ENCODE data around the gene GRM7.

Gene GRM7

GRCh38 chr3:7432610-7433009 lies 571.7 kb downstream of the GRM7 start:
- TF ChIP-seq, protein P1, sequence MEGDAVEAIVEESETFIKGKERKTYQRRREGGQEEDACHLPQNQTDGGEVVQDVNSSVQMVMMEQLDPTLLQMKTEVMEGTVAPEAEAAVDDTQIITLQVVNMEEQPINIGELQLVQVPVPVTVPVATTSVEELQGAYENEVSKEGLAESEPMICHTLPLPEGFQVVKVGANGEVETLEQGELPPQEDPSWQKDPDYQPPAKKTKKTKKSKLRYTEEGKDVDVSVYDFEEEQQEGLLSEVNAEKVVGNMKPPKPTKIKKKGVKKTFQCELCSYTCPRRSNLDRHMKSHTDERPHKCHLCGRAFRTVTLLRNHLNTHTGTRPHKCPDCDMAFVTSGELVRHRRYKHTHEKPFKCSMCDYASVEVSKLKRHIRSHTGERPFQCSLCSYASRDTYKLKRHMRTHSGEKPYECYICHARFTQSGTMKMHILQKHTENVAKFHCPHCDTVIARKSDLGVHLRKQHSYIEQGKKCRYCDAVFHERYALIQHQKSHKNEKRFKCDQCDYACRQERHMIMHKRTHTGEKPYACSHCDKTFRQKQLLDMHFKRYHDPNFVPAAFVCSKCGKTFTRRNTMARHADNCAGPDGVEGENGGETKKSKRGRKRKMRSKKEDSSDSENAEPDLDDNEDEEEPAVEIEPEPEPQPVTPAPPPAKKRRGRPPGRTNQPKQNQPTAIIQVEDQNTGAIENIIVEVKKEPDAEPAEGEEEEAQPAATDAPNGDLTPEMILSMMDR (IDR thresholded peaks at IDR 0.05; ENCODE audit: borderline replicate concordance, control extremely low read depth, extremely low read depth, insufficient read depth, missing control alignments) = no peak
- in situ Hi-C loops (cut with MboI; ENCODE audit: low sequenced_read_pairs, unreplicated experiment) = no loop called here
- DNase-seq (ENCODE audit: low spot score) = no peak

DNA sequence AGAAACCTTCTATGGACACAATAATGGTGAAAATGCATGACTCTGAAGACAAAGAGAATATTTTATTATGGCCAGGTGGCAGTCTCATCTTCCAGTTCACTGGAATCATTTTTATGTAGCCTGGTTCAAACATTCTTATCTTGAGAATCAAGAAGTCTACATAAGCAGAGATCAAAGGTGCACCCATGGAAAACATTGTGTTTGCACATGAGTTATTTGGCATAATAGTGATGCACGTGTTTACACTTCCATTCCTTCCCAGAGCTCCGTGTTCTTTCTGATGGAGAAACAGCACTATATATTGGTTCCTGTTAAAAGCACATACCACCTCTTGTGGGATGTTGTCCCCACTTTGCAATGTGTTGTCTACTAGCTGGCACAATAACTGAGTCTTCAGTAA lies 572.2 kb downstream of the GRM7 start:
- DNase-seq (ENCODE audit: low spot score) = no peak
- TF ChIP-seq, protein P1 (IDR thresholded peaks at IDR 0.05; ENCODE audit: borderline replicate concordance, control extremely low read depth, extremely low read depth, insufficient read depth, missing control alignments) = no peak
- in situ Hi-C loops (cut with MboI; ENCODE audit: low sequenced_read_pairs, unreplicated experiment) = no loop called here

DNA sequence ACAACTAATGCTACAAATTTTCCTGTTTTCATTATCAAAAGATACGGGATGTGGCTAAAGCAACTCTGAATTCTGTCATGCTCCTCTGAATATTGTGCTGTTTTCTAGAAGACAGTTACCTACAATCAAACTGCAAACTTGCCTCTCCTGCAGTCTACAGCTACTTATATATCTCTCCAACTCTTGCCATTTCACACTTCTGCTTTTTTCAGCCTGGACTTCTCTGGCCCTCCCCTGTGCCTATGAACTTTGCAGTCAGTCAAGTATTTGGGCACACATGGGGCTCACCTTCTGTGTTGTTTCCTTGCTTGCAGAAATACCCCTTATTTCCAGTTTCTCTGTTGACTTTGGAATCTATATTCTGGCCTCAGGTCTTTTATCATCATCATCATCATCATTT lies 575.6 kb downstream of the GRM7 start:
- no peak for DNase-seq (ENCODE audit: low spot score)
- TF ChIP-seq, protein P1 (IDR thresholded peaks at IDR 0.05; ENCODE audit: borderline replicate concordance, control extremely low read depth, extremely low read depth, insufficient read depth, missing control alignments) = no peak
- in situ Hi-C loops (cut with MboI; ENCODE audit: low sequenced_read_pairs, unreplicated experiment) = no loop called here

DNA sequence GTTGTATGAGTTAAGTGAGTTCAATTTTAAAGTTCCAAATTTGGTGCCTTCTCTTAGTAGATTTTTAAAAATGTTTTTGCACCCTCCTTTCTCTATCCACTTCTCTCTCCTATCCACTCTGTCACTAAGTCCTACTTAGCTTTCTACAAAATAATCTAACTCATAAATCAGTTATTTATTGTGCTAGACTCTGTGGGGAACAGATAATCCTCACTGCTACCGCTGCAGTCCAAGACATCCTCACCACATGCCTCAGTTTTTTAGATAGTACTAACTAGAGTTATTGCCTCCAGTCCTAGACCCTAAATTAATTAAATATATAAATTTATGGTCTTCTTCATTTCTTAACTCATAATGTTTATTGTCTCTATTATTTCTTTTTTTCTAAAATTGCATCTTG lies 576.3 kb downstream of the GRM7 start:
- TF ChIP-seq, protein P1 (IDR thresholded peaks at IDR 0.05; ENCODE audit: borderline replicate concordance, control extremely low read depth, extremely low read depth, insufficient read depth, missing control alignments) = no peak
- in situ Hi-C loops (cut with MboI; ENCODE audit: low sequenced_read_pairs, unreplicated experiment) = no loop called here

GRCh38 chr3:7439101-7439680 lies 578.3 kb downstream of the GRM7 start:
- TF ChIP-seq, protein P1 (IDR thresholded peaks at IDR 0.05; ENCODE audit: borderline replicate concordance, control extremely low read depth, extremely low read depth, insufficient read depth, missing control alignments) = no peak
- in situ Hi-C loops (cut with MboI; ENCODE audit: low sequenced_read_pairs, unreplicated experiment) = no loop called here
- DNase-seq (ENCODE audit: low spot score) = no peak

More for the DNA sequence above, 576.3 kb downstream of the GRM7 start:
- no peak for DNase-seq (ENCODE audit: low spot score)

DNA sequence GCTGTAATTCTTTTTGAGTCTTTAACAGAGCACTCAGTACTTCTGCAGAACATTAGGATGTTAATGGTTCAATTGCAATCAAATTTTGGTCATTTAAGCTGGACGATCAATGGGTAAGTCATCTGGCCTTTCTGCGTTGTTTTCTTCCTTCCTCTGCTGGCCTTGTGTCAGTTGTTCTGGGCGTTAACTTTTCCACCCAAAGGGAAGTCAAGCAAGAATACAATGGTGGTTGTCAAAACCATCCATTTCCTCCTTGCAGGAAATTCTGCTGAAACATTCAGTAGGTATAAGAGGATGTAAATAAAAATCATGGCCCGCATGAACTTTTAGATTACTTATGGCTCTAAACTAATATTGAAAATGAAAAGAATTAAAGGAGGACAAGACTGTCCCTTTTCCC lies 584.0 kb downstream of the GRM7 start:
- TF ChIP-seq, protein P1 (IDR thresholded peaks at IDR 0.05; ENCODE audit: borderline replicate concordance, control extremely low read depth, extremely low read depth, insufficient read depth, missing control alignments) = no peak
- no peak for DNase-seq (ENCODE audit: low spot score)
- in situ Hi-C loops (cut with MboI; ENCODE audit: low sequenced_read_pairs, unreplicated experiment) = no loop called here
